MM.1S (cell line): ENCODE data around the gene MYEF2.

ENCODE experiments used
- DNase-seq: peaks from one replicate; pipeline ENCODE4 v3.0.0-alpha.2; 2015
- H2AFZ ChIP-seq: fragments of 300-600 bp; sonication (generic); 2 replicates; pipeline ENCODE4 v1.6.0; 2016; ENCODE audit warnings: antibody characterized with exemption, low read length
- H3F3A ChIP-seq: fragments of 300-600 bp; sonication (generic); 2 replicates; pipeline ENCODE4 v1.6.1; 2016; ENCODE audit warnings: mild to moderate bottlenecking, antibody characterized with exemption, low read length, moderate library complexity, mixed read lengths; ENCODE audit not compliant: insufficient read depth
- H3K27ac ChIP-seq: fragments of 300-600 bp; sonication (generic); 2 replicates; pipeline ENCODE4 v1.5.1; 2016; ENCODE audit warnings: mild to moderate bottlenecking, low read length
- H3K27me3 ChIP-seq: fragments of 300-600 bp; sonication (generic); replicated peaks from 2 replicates; pipeline ENCODE4 v1.6.0; 2016; ENCODE audit warnings: low read length; ENCODE audit not compliant: insufficient read depth
- H3K36me3 ChIP-seq: fragments of 300-600 bp; sonication (generic); replicated peaks from 2 replicates; pipeline ENCODE4 v1.6.1; 2016; ENCODE audit warnings: mild to moderate bottlenecking, low read length, mixed read lengths; ENCODE audit not compliant: insufficient read depth
- H3K4me1 ChIP-seq: fragments of 300-600 bp; sonication (generic); 2 replicates; pipeline ENCODE4 v1.6.1; 2016; ENCODE audit warnings: low read length, mixed read lengths
- H3K4me2 ChIP-seq: fragments of 300-600 bp; sonication (generic); 2 replicates; pipeline ENCODE4 v1.6.0; 2016; ENCODE audit warnings: low read depth, low read length
- H3K4me3 ChIP-seq: fragments of 300-600 bp; sonication (generic); 2 replicates; pipeline ENCODE4 v1.5.1; 2016; ENCODE audit warnings: low read length, mixed read lengths
- H3K79me2 ChIP-seq: fragments of 300-600 bp; sonication (generic); 2 replicates; pipeline ENCODE4 v1.6.1; 2016; ENCODE audit warnings: mixed run types, low read length, mixed read lengths
- H3K9ac ChIP-seq: fragments of 300-600 bp; sonication (generic); 2 replicates; pipeline ENCODE4 v1.6.1; 2016; ENCODE audit warnings: low read length, mixed read lengths
- H3K9me2 ChIP-seq: fragments of 300-600 bp; sonication (generic); replicated peaks from 2 replicates; pipeline ENCODE4 v1.6.1; 2016; ENCODE audit warnings: mild to moderate bottlenecking, low read length, mixed read lengths; ENCODE audit not compliant: insufficient read depth
- H3K9me3 ChIP-seq: fragments of 300-600 bp; sonication (generic); replicated peaks from 2 replicates; pipeline ENCODE4 v1.6.1; 2016; ENCODE audit warnings: mild to moderate bottlenecking, low read length, mixed read lengths; ENCODE audit not compliant: insufficient read depth
- H4K20me1 ChIP-seq: fragments of 300-600 bp; sonication (generic); 2 replicates; pipeline ENCODE4 v1.6.1; 2016; ENCODE audit warnings: mild to moderate bottlenecking, low read length, moderate library complexity, mixed read lengths; ENCODE audit not compliant: insufficient read depth
- EZH2 ChIP-seq: fragments of 300-600 bp; sonication (generic); optimal IDR thresholded peaks from 2 replicates; pipeline ENCODE3; 2017; ENCODE audit warnings: low read depth, mild to moderate bottlenecking, antibody characterized with exemption, low read length, mixed read lengths
- EZH2phosphoT487 ChIP-seq: fragments of 300-600 bp; sonication (generic); IDR thresholded peaks from 2 replicates; pipeline ENCODE4 v1.6.1; 2018; ENCODE audit warnings: antibody characterized with exemption, low read length
- TF ChIP-seq, protein P1 (sequence below): fragments of 300-600 bp; sonication (generic); IDR thresholded peaks from 2 replicates; pipeline ENCODE4 v1.5.1; 2016; ENCODE audit warnings: antibody characterized with exemption, low read length, mixed read lengths

The MYEF2 gene

GRCh38 chr15:48132874-48133273 is 45.2 kb downstream of the MYEF2 start:
- H3K4me3 ChIP-seq: no peak overlapping the region
- no peak overlapping the region for H3K27ac ChIP-seq
- no peaks in the 10 kb centered on the region for H4K20me1 ChIP-seq
- no peaks in the 10 kb centered on the region for H3F3A ChIP-seq
- DNase-seq: no peak
- H3K9me3 ChIP-seq: no peaks in the 10 kb centered on the region
- H3K36me3 ChIP-seq: no peaks in the 10 kb centered on the region
- H3K9ac ChIP-seq: no peak overlapping the region
- no peaks in the 10 kb centered on the region for H3K4me1 ChIP-seq
- no peak for TF ChIP-seq EZH2
- no peak for TF ChIP-seq EZH2phosphoT487
- TF ChIP-seq, protein P1, sequence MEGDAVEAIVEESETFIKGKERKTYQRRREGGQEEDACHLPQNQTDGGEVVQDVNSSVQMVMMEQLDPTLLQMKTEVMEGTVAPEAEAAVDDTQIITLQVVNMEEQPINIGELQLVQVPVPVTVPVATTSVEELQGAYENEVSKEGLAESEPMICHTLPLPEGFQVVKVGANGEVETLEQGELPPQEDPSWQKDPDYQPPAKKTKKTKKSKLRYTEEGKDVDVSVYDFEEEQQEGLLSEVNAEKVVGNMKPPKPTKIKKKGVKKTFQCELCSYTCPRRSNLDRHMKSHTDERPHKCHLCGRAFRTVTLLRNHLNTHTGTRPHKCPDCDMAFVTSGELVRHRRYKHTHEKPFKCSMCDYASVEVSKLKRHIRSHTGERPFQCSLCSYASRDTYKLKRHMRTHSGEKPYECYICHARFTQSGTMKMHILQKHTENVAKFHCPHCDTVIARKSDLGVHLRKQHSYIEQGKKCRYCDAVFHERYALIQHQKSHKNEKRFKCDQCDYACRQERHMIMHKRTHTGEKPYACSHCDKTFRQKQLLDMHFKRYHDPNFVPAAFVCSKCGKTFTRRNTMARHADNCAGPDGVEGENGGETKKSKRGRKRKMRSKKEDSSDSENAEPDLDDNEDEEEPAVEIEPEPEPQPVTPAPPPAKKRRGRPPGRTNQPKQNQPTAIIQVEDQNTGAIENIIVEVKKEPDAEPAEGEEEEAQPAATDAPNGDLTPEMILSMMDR: no peak
- H3K4me2 ChIP-seq: no peak overlapping the region
- no peaks in the 10 kb centered on the region for H3K79me2 ChIP-seq
- H2AFZ ChIP-seq: no peak overlapping the region
- no peaks in the 10 kb centered on the region for H3K27me3 ChIP-seq
- H3K9me2 ChIP-seq: no peaks in the 10 kb centered on the region

DNA sequence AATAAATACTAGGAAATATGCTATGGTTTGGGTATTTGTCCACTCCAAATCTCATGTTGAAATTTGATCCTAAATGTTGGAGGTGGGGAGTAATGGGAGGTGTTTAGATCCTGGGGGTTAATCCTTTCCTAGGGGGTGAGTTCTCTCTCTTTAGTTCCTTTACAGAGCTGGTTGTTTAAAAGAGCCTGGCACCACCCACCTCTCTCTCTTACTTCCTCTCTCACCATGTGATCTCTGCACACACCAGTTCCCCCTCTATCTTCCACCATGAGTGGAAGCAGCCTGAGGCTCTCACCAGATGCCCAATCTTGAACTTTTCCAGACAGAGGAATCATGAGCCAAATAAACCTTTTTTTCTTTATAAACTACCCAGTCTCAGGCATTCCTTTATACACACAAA is 46.8 kb downstream of the MYEF2 start:
- H2AFZ ChIP-seq: no peak overlapping the region
- H4K20me1 ChIP-seq: no peaks in the 10 kb centered on the region
- no peaks in the 10 kb centered on the region for H3K27me3 ChIP-seq
- H3K9ac ChIP-seq: no peak overlapping the region
- no peak overlapping the region for H3K4me3 ChIP-seq
- H3K4me1 ChIP-seq: no peaks in the 10 kb centered on the region
- H3K9me2 ChIP-seq: no peaks in the 10 kb centered on the region
- no peak overlapping the region for H3K27ac ChIP-seq
- no peak overlapping the region for H3K4me2 ChIP-seq
- TF ChIP-seq EZH2phosphoT487: no peak
- TF ChIP-seq, protein P1: no peak
- no peak for TF ChIP-seq EZH2
- no peaks in the 10 kb centered on the region for H3F3A ChIP-seq
- DNase-seq: no peak
- no peaks in the 10 kb centered on the region for H3K9me3 ChIP-seq
- H3K36me3 ChIP-seq: no peaks in the 10 kb centered on the region
- H3K79me2 ChIP-seq: no peaks in the 10 kb centered on the region

DNA sequence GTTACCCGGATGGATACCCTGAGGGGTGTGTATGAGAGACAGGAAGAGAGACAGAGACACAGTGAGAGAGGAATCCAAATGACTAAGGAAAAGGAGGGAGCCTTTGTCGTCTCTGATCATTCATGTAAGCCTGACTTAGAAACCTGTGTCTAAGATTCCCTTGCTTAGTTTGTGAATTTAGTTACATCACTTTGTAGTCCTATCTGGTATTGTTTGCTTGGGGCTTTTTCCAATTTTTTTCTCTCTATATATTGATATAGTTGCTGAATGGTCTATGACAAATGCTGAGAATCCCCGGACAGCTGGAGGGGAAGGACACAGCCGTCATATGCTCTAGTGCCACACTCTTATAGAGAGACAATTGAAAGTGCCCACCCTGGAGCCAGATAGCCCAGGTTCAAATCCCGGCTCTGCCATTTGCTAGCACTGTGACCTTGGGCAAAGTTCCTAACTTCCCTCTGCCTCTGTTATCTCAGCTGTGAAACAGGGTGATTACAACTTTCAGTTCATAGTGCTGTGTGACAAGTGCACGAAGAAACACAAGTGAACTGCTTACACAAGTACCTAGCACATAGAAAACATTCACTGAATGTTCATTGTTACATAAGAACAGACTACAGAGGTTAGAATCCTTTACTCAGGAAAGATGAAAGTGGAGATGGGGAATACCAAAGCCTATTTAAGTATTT is 51.3 kb downstream of the MYEF2 start:
- no peak overlapping the region for H3K9ac ChIP-seq
- no peak for DNase-seq
- H3K79me2 ChIP-seq: no peaks in the 10 kb centered on the region
- H3K4me3 ChIP-seq: no peak overlapping the region
- no peaks in the 10 kb centered on the region for H3K4me1 ChIP-seq
- no peak overlapping the region for H2AFZ ChIP-seq
- no peaks in the 10 kb centered on the region for H3K27me3 ChIP-seq
- no peaks in the 10 kb centered on the region for H3F3A ChIP-seq
- H3K4me2 ChIP-seq: no peak overlapping the region
- no peaks in the 10 kb centered on the region for H3K36me3 ChIP-seq
- no peaks in the 10 kb centered on the region for H3K9me2 ChIP-seq
- H3K27ac ChIP-seq: no peak overlapping the region
- H4K20me1 ChIP-seq: no peaks in the 10 kb centered on the region
- no peak for TF ChIP-seq EZH2phosphoT487
- TF ChIP-seq, protein P1: no peak
- TF ChIP-seq EZH2: no peak
- no peaks in the 10 kb centered on the region for H3K9me3 ChIP-seq
